OCI-LY7 (cell line): Measurements from ENCODE around the gene TMEM95. TPM values are rescaled to one million over a fixed set of nuclear protein-coding genes. Genes with fewer than 3 reads are reported as not detected.

Experiments
- BruUV-seq: library from RNA; stranded (reverse); fragments of 400-500 nt; replicated peaks from 2 replicates; lab custom pipeline; 2021; lab: Mats Ljungman, UMichigan
- CTCF ChIA-PET: fragments of 300-600 bp; sonication (Branson Sonifier 250); formaldehyde crosslinking; loops from one replicate; lab custom pipeline; 2022; ENCODE audit warnings: antibody characterized with exemption; ENCODE audit not compliant: unreplicated experiment; lab: Charles Lee
- POLR2A ChIA-PET: fragments of 300-600 bp; sonication (Branson Sonifier 250); formaldehyde crosslinking; loops from one replicate; lab custom pipeline; 2022; ENCODE audit warnings: antibody characterized with exemption; lab: Charles Lee
- DNase-seq: peaks from one replicate; pipeline ENCODE4 v3.0.0-alpha.2; 2015; ENCODE audit warnings: low spot score
- H2AFZ ChIP-seq: fragments of 200-600 bp; sonication (generic), shearing (Covaris generic); 2 replicates; pipeline ENCODE4 v1.6.1; 2014; ENCODE audit warnings: mild to moderate bottlenecking, antibody characterized with exemption, low read length, moderate library complexity
- H3K27ac ChIP-seq: fragments of 200-600 bp; sonication (generic); 2 replicates; pipeline ENCODE4 v1.5.1; 2014; ENCODE audit warnings: mixed run types, low read depth, mild to moderate bottlenecking, moderate library complexity, low read length, inconsistent platforms; ENCODE audit not compliant: poor library complexity, severe bottlenecking
- H3K36me3 ChIP-seq: fragments of 200-600 bp; sonication (generic); 2 replicates; pipeline ENCODE4 v1.6.1; 2014; ENCODE audit warnings: mild to moderate bottlenecking, antibody characterized with exemption, low read length, moderate library complexity, mixed read lengths; ENCODE audit not compliant: insufficient read depth
- H3K4me1 ChIP-seq: fragments of 200-600 bp; sonication (generic); 2 replicates; pipeline ENCODE4 v1.5.1; 2014; ENCODE audit warnings: mild to moderate bottlenecking, low read length; ENCODE audit not compliant: insufficient read depth, poor library complexity, severe bottlenecking
- H3K4me2 ChIP-seq: fragments of 200-600 bp; sonication (generic); 2 replicates; pipeline ENCODE4 v1.6.1; 2014; ENCODE audit warnings: mild to moderate bottlenecking, low read length
- H3K4me3 ChIP-seq: fragments of 200-600 bp; sonication (generic); 2 replicates; pipeline ENCODE4 v1.5.1; 2014; ENCODE audit warnings: mild to moderate bottlenecking, low read depth, low read length; ENCODE audit not compliant: poor library complexity, severe bottlenecking
- H3K79me2 ChIP-seq: fragments of 200-600 bp; sonication (generic); 2 replicates; pipeline ENCODE4 v1.6.1; 2016; ENCODE audit warnings: low read depth, mild to moderate bottlenecking, low read length, moderate library complexity, mixed read lengths; ENCODE audit not compliant: insufficient read depth
- H3K9me2 ChIP-seq: fragments of 200-600 bp; sonication (generic); 2 replicates; pipeline ENCODE4 v1.6.1; 2016; ENCODE audit warnings: mild to moderate bottlenecking, low read length, mixed read lengths; ENCODE audit not compliant: insufficient read depth
- H3K9me3 ChIP-seq: fragments of 200-600 bp; sonication (generic); 2 replicates; pipeline ENCODE4 v1.6.1; 2014; ENCODE audit warnings: mild to moderate bottlenecking, mixed run types, low read length, mixed read lengths
- H4K20me1 ChIP-seq: fragments of 200-600 bp; sonication (generic); 2 replicates; pipeline ENCODE4 v1.6.1; 2014; ENCODE audit warnings: mild to moderate bottlenecking, antibody characterized with exemption, low read length, moderate library complexity, mixed read lengths; ENCODE audit not compliant: insufficient read depth
- EZH2phosphoT487 ChIP-seq: fragments of 200-600 bp; sonication (generic); IDR thresholded peaks from 2 replicates; pipeline ENCODE4 v1.6.1; 2018; ENCODE audit warnings: low read depth, borderline replicate concordance, mild to moderate bottlenecking, mixed run types, antibody characterized with exemption, low read length, moderate library complexity, mixed read lengths
- intact Hi-C: fragments of 100-400 bp; cut with micrococcal nuclease; formaldehyde crosslinking; loops from one replicate; pipeline ENCODE4 v1.10.0; 2022; ENCODE audit not compliant: unreplicated experiment
- total RNA-seq, 2 experiments: library from RNA; depleted of rRNA in 1 of 2; stranded (reverse); fragments of >200 nt in 1 of 2; shearing (Covaris generic) in 1 of 2; gene quantifications; 2 replicates each; pipeline ENCODE4 v1.2.3, GENCODE V29; 2014 to 2022
- TF ChIP-seq, protein P1 (sequence below): fragments of 200-600 bp; sonication (generic); conservative IDR thresholded peaks from 2 replicates; pipeline ENCODE4 v1.5.1; 2014; ENCODE audit warnings: mild to moderate bottlenecking, antibody characterized with exemption, low read length, moderate library complexity, mixed read lengths

TMEM95 gene
- total RNA-seq, 2 experiments from 2014 or later: not detected

GRCh38 chr17:7404737-7405349 is 49.9 kb downstream of the TMEM95 start:
- Histone ChIP-seq H3K27ac (no peak overlapping the region), H3K4me1 (peaks cover 6% of the 10 kb centered on the region), H4K20me1 (no peaks in the 10 kb centered on the region), H3K4me3 (peak overlapping the region; percentile 70), H3K79me2 (no peaks in the 10 kb centered on the region), H3K36me3 (no peaks in the 10 kb centered on the region), H2AFZ (no peak overlapping the region), H3K9me2 (no peaks in the 10 kb centered on the region), H3K9me3 (no peaks in the 10 kb centered on the region), H3K4me2 (peak overlapping the region; percentile 55; the same call in 1 of the 2 replicates)
- ChIA-PET POLR2A (interaction anchor here (0.6 to 1.5 kb wide), 8 partner anchors 10 to 284 kb away, joined by 3 to 8 read pairs (median 4); partner anchors contain the start of genes PLSCR3, TMEM102 and WRAP53), CTCF (interaction anchor here (1.0 kb wide), 1 partner anchor 10 kb away, joined by 3 read pairs; no protein-coding TSS in a partner anchor)
- TF ChIP-seq EZH2phosphoT487: no peak
- TF ChIP-seq, protein P1, sequence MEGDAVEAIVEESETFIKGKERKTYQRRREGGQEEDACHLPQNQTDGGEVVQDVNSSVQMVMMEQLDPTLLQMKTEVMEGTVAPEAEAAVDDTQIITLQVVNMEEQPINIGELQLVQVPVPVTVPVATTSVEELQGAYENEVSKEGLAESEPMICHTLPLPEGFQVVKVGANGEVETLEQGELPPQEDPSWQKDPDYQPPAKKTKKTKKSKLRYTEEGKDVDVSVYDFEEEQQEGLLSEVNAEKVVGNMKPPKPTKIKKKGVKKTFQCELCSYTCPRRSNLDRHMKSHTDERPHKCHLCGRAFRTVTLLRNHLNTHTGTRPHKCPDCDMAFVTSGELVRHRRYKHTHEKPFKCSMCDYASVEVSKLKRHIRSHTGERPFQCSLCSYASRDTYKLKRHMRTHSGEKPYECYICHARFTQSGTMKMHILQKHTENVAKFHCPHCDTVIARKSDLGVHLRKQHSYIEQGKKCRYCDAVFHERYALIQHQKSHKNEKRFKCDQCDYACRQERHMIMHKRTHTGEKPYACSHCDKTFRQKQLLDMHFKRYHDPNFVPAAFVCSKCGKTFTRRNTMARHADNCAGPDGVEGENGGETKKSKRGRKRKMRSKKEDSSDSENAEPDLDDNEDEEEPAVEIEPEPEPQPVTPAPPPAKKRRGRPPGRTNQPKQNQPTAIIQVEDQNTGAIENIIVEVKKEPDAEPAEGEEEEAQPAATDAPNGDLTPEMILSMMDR: no peak
- intact Hi-C loops: loop anchor here (5.0 kb wide), 1 partner anchor 53 kb away; the partner anchor contains the start of gene KCTD11
- no peak for DNase-seq
- BruUV-seq: no TSS peak

GRCh38 chr17:7405350-7406234 is 50.6 kb downstream of the TMEM95 start:
- TF ChIP-seq EZH2phosphoT487: no peak
- TF ChIP-seq, protein P1: no peak
- H3K9me3 ChIP-seq: no peaks in the 10 kb centered on the region
- intact Hi-C loops: no loop called here
- no peak overlapping the region for H3K27ac ChIP-seq
- peaks cover 6% of the 10 kb centered on the region for H3K4me1 ChIP-seq
- H3K36me3 ChIP-seq: no peaks in the 10 kb centered on the region
- H3K9me2 ChIP-seq: no peaks in the 10 kb centered on the region
- DNase-seq: no peak
- no TSS peak for BruUV-seq
- no peaks in the 10 kb centered on the region for H4K20me1 ChIP-seq
- H3K79me2 ChIP-seq: no peaks in the 10 kb centered on the region
- ChIA-PET CTCF (no interaction called here), POLR2A (interaction anchor here (0.6 kb wide), 1 partner anchor 182 kb away, joined by 4 read pairs; no protein-coding TSS in a partner anchor)
- H3K4me3 ChIP-seq: no peak overlapping the region
- H2AFZ ChIP-seq: no peak overlapping the region
- H3K4me2 ChIP-seq: no peak overlapping the region
